ENCODE data around the gene PPA1. TPM values are rescaled to one million over a fixed set of nuclear protein-coding genes. Genes with fewer than 3 reads are reported as not detected.

PPA1 gene
- polyA plus RNA-seq, 1 donor from 2014 or later: 402 TPM

GRCh38 chr10:70162892-70163201, 70.4 kb downstream of the PPA1 start:
- Histone ChIP-seq H3K36me3 (ENCODE audit: insufficient read depth, low read length) (no peaks in the 10 kb centered on the region), H4K20me1 (ENCODE audit: insufficient read depth) (no peaks in the 10 kb centered on the region), H3K9me3 (ENCODE audit: low read length) (no peaks in the 10 kb centered on the region), H3F3A (ENCODE audit: insufficient read depth, low read length, poor library complexity, severe bottlenecking) (no peaks in the 10 kb centered on the region), H2AFZ (ENCODE audit: low read depth, low read length) (no peak overlapping the region), H3K9ac (ENCODE audit: low read length) (no peak overlapping the region), H3K27me3 (ENCODE audit: insufficient read depth, low read depth, low read length) (no peaks in the 10 kb centered on the region), H3K79me2 (replicated peaks; ENCODE audit: insufficient read depth, low read length) (peaks cover 71% of the 10 kb centered on the region), H3K4me2 (ENCODE audit: low read length) (no peak overlapping the region), H3K9me2 (ENCODE audit: insufficient read depth, low read length) (no peaks in the 10 kb centered on the region), H3K4me3 (ENCODE audit: low read length) (no peak overlapping the region), H3K27ac (ENCODE audit: low read length) (no peak overlapping the region)
- TF ChIP-seq EZH2 (IDR thresholded peaks at IDR 0.05; ENCODE audit: borderline replicate concordance, insufficient read depth, low read length, poor library complexity, severe bottlenecking): no peak
- no peak for TF ChIP-seq RAD21 (conservative IDR thresholded peaks at IDR 0.05)
- TF ChIP-seq REST (IDR thresholded peaks at IDR 0.05; ENCODE audit: borderline replicate concordance): no peak
- no peak for TF ChIP-seq SMC3 (conservative IDR thresholded peaks at IDR 0.05; ENCODE audit: poor library complexity)
- TF ChIP-seq EP300 (conservative IDR thresholded peaks at IDR 0.05; ENCODE audit: poor library complexity, severe bottlenecking): no peak
- TF ChIP-seq POLR2AphosphoS5 (IDR thresholded peaks at IDR 0.05): no peak
- no peak for TF ChIP-seq MXI1 (conservative IDR thresholded peaks at IDR 0.05; ENCODE audit: poor library complexity, severe bottlenecking)
- no peak for TF ChIP-seq CTCF (IDR thresholded peaks at IDR 0.05; ENCODE audit: poor library complexity, severe bottlenecking)
- TF ChIP-seq TAF1 (IDR thresholded peaks at IDR 0.05; ENCODE audit: low read depth): no peak

- Histone ChIP-seq H3K36me3 (ENCODE audit: insufficient read depth, low read length) (no peaks in the 10 kb centered on the region), H3K9ac (ENCODE audit: low read length) (no peak overlapping the region), H3K27me3 (ENCODE audit: insufficient read depth, low read depth, low read length) (no peaks in the 10 kb centered on the region), H3K9me2 (ENCODE audit: insufficient read depth, low read length) (no peaks in the 10 kb centered on the region), H3K9me3 (ENCODE audit: low read length) (no peaks in the 10 kb centered on the region), H3K79me2 (replicated peaks; ENCODE audit: insufficient read depth, low read length) (peaks cover 65% of the 10 kb centered on the region), H4K20me1 (ENCODE audit: insufficient read depth) (no peaks in the 10 kb centered on the region), H3K27ac (ENCODE audit: low read length) (no peak overlapping the region), H2AFZ (ENCODE audit: low read depth, low read length) (no peak overlapping the region), H3F3A (ENCODE audit: insufficient read depth, low read length, poor library complexity, severe bottlenecking) (no peaks in the 10 kb centered on the region), H3K4me3 (ENCODE audit: low read length) (no peak overlapping the region), H3K4me2 (ENCODE audit: low read length) (no peak overlapping the region)
- TF ChIP-seq EZH2 (IDR thresholded peaks at IDR 0.05; ENCODE audit: borderline replicate concordance, insufficient read depth, low read length, poor library complexity, severe bottlenecking): no peak
- TF ChIP-seq CTCF (IDR thresholded peaks at IDR 0.05; ENCODE audit: poor library complexity, severe bottlenecking): no peak
- no peak for TF ChIP-seq POLR2AphosphoS5 (IDR thresholded peaks at IDR 0.05)
- TF ChIP-seq SMC3 (conservative IDR thresholded peaks at IDR 0.05; ENCODE audit: poor library complexity): no peak
- TF ChIP-seq RAD21 (conservative IDR thresholded peaks at IDR 0.05): no peak
- TF ChIP-seq TAF1 (IDR thresholded peaks at IDR 0.05; ENCODE audit: low read depth): no peak
- no peak for TF ChIP-seq MXI1 (conservative IDR thresholded peaks at IDR 0.05; ENCODE audit: poor library complexity, severe bottlenecking)
- no peak for TF ChIP-seq EP300 (conservative IDR thresholded peaks at IDR 0.05; ENCODE audit: poor library complexity, severe bottlenecking)
- no peak for TF ChIP-seq REST (IDR thresholded peaks at IDR 0.05; ENCODE audit: borderline replicate concordance)
Observed at GRCh38 chr10:70162151-70162891, 70.9 kb downstream of the PPA1 start.

Data from neural cell (in vitro differentiated cells).